Left colon (tissue), 2 donors: ENCODE results near the gene SLC26A9. TPM values are rescaled to one million over a fixed set of nuclear protein-coding genes. Genes with fewer than 3 reads are reported as not detected.

Source experiments
- ATAC-seq: fragments of 200-7000 bp; cut with Tn5 transposase; one replicate; pipeline ENCODE4 v1.9.1; 2020; ENCODE audit warnings: mild to moderate bottlenecking, moderate library complexity
- DNase-seq, 2 donors: peaks; one replicate each; pipeline ENCODE4 v3.0.0-alpha.2; 2020
- intact Hi-C, 2 donors: fragments of 100-400 bp; cut with DNase I in 1 of 2; cut with micrococcal nuclease in 1 of 2; formaldehyde crosslinking; loops; one replicate each; pipeline versions ENCODE4 v1.11.2 to v1.14.0; 2022; cut with DNase I, micrococcal nuclease
- total RNA-seq, 2 donors: library from RNA; stranded (reverse); fragmentation: NEBNext Ultra II Directional; extraction: Animal tissue kit (Norgen Biotek cat#: 25700); gene quantifications; one replicate each; pipeline ENCODE4 v1.2.1, GENCODE V29; 2021
- donor health status: DM: no; HTN: no; CAD: no.
- donor health status: DM: yes; HTN: yes; CAD: no.

The SLC26A9 gene
- total RNA-seq, 2 donors from 2014 or later, result not detected

DNA sequence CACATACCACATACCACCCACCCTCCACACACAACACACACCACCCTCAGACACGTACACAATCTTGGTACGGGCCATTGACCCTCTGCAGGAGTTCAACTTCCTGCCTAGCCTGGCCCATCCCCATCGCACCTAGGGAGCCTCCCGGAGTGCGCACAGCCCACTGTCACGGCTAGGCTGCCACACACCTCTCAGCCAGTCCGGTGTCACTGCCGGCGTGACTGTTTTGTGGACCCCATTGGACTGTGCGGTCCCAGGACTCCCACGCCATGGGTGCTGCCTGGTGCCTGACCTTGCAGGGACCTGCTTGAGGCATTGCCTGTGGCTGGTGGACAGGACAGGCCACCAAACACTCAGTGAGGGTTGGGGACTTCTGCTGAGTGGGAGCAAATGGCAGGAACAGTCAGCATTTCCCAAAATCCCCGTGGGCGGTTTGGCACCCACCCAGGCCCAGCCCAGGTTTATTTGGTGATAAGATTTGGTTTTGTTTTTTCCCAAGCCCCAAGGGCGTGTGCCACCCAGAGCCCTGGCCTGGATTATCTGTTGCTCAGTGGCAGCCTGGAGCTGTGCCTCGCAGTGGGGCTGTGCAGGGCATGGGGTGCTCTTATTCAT lies 32.2 kb upstream of the SLC26A9 start:
- intact Hi-C loops, result loop anchor here (5.0 kb wide), 3 partner anchors 53 to 183 kb away; no protein-coding TSS in a partner anchor
- no peak for ATAC-seq
- DNase-seq, result no peak

DNA sequence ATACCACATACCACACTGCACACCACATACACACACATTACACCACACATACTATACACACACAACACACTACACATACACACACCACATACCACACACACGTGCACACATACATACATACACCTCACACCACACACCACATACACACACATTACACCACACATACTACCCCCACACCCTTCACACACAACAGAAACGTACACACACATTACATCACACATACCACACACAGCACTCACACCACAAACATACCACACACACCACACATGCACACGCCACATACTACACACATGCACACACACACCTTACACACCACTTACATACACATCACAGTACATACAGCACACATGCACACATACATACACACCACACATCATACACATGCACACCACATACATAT lies 31.5 kb upstream of the SLC26A9 start:
- ATAC-seq (no peak), DNase-seq (no peak)
- intact Hi-C loops, result loop anchor here (5.0 kb wide), 4 partner anchors 52 to 182 kb away; no protein-coding TSS in a partner anchor

DNA sequence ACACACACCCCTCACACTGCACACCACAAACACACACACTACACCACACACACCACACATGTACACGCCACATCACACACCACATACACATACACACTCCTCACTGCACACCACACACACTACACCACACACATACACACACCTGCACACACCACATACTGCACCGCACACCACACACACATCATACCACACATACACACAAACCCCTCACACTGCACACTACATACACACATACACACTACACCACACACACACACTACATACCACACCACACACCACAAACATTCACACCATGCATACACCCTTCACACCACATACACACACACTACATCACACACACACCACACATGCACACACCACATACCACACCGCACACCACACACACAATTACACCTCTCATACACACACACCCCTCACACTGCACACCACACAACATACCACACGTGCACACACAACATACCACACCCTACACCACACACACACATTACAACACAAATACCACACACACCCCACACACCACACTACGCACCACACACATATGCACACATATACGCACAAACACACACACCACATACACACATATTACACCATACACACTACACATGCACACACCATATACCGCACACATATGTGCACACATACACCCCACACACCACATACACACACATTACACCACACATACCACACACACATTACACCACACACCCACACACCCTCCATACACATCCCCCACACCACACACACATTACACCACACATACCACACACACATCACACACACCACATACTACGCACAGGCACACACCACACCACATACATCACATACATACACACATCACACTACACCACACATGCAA lies 30.3 kb upstream of the SLC26A9 start:
- DNase-seq (no peak), ATAC-seq (no peak)
- intact Hi-C loops, result loop anchor here in 1 of 2 donors (5.0 kb wide), 1 partner anchor 176 kb away; no protein-coding TSS in a partner anchor

DNA sequence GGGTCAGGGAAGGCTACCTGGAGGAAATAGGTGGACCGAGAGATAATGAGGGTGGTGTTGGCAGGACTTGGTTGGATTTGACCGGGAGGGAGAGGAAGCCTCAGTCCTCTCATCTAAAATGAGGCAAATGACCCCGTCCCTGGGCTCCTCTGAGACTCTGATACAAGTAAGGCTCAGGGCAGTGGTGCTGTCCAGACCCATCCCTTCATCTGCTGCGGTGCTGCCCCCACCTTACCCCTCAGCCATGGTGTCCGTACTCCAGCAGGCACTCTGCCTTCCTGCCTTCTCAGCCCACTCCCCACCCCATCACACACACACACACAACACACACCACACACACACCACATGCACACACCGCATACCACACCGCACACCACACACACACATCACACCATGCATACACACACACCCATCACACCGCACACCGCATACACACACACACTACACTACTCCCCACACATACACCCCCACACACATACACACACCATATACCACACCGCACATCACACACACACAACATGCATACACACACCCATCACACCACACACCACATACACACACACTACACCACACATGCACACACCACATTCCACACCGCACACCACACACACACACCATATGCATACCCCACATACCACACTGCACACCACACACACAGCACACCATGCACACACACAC lies 29.4 kb upstream of the SLC26A9 start:
- no peak for ATAC-seq
- no peak for DNase-seq
- intact Hi-C loops, result loop anchor here in 1 of 2 donors (5.0 kb wide), 1 partner anchor 175 kb away; no protein-coding TSS in a partner anchor

DNA sequence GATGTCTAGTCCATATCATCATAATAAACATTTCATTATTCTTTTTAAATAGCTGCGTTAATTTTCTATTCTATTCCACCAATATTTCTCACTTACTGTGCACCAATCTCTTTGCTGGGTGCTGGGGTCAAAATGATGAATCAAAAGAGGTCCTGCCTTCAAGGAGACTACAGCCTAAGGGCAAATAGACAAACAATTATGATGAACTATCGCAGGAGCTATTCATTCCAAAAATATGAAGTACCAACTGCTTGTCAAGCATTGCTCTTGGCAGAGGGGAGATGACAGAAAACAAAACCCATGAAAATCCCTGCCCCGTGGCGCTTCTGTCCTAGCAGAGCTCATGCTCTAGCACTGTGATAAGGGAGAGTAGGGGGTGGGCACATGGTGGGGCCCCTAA lies 28.8 kb upstream of the SLC26A9 start:
- DNase-seq (no peak), ATAC-seq (no peak)
- intact Hi-C loops, result loop anchor here in 1 of 2 donors (5.0 kb wide), 1 partner anchor 175 kb away; no protein-coding TSS in a partner anchor

DNA sequence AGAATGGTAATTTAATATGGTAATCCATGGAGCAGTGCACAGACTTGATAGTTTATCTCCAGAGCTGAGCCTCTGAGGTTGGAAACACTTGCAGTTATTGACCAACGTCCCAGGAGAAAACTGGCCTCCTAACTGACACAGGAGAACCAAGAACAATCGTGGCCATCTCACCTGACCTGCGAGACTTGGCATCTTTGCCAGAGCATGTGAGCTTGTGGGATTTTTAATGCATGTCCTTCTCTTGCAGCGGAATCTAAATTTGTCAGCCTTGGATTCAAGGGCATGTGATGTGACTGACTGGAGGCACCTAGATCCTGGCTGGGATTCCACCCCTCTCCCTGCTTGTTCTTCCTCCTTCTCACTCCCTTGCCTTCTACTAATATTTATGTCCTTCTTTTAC lies 27.8 kb upstream of the SLC26A9 start:
- DNase-seq (no peak), ATAC-seq (no peak)
- intact Hi-C loops, result loop anchor here in 1 of 2 donors (5.0 kb wide), 1 partner anchor 174 kb away; no protein-coding TSS in a partner anchor

DNA sequence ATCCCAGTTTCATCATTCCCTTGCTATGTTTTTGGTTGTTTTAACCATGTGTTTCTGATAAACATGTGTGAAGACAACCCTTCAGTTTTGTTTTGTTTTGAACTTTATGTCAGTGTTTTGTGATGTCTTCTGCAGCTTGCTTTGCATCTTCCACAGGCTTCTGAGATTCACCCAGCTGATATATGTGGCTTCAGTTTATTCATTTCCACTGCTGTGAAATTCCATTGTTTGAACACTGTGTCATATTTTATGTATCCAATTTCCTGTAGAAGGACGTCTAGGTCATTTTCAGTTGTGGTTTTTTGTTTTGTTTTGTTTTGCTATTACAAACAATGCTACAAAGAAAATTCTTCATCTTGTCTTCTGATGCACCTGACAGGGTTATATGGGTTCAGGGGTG lies 27.2 kb upstream of the SLC26A9 start:
- DNase-seq (no peak), ATAC-seq (no peak)
- intact Hi-C loops, result loop anchor here in 1 of 2 donors (5.0 kb wide), 1 partner anchor 173 kb away; no protein-coding TSS in a partner anchor

DNA sequence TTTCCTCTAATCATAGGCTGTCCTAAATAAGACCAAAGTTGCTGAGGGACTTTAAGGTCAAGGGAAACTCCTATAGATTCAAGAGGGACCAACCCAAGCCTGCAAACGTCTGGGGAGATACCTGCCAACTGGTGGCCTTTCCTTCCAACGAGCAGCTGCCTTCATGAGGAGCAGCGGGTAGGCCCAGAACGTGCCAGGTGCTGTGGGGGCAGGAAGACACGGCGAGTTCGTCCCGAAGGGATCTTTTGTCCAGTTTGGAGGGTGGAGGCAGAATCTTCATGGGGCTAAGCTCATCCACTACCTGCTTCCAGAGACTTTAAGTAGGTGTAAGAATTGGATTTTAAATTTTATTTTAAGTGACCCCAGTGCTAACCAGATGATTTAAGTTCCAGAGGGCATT lies 26.0 kb upstream of the SLC26A9 start:
- no peak for ATAC-seq

DNA sequence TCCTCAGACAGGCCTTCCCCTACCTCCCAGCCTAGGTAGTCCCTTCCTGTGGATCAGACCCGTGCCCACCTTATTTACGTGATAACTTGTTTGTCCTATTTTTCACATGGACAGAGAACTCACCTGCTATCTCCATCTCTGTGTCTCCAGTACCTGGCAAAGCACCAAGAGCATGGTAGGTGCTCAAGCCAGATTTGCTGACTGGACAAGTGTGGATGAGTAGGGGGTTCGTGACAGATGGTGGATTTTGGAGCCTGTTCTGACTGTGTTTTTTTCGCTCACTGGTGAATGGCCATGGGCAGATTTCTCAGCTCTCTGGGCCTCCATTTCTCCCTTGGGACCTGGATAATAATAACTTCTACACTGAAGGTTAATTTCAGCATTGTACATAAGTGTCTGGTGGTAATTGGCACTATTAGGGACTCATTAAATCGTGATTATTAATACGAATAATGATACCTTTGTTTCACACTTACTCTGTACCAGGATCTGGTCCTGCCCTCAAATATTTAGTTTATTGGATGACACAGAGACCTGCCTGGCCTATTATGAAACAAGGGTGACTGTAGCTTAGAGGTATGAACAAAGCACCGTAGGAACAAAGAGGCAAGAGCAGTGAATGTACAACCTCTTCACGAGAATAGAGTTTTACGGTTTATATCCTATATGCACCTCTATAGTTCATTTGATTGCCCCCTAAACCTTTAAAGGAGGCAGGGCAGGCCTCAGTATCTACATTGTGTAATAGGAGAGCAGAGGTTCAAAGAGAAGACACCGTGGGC lies 24.5 kb upstream of the SLC26A9 start:
- DNase-seq (no peak), ATAC-seq (no peak)
- intact Hi-C loops, result no loop called here

More for the DNA sequence above, 26.0 kb upstream of the SLC26A9 start:
- no peak for DNase-seq
- intact Hi-C loops, result no loop called here

DNA sequence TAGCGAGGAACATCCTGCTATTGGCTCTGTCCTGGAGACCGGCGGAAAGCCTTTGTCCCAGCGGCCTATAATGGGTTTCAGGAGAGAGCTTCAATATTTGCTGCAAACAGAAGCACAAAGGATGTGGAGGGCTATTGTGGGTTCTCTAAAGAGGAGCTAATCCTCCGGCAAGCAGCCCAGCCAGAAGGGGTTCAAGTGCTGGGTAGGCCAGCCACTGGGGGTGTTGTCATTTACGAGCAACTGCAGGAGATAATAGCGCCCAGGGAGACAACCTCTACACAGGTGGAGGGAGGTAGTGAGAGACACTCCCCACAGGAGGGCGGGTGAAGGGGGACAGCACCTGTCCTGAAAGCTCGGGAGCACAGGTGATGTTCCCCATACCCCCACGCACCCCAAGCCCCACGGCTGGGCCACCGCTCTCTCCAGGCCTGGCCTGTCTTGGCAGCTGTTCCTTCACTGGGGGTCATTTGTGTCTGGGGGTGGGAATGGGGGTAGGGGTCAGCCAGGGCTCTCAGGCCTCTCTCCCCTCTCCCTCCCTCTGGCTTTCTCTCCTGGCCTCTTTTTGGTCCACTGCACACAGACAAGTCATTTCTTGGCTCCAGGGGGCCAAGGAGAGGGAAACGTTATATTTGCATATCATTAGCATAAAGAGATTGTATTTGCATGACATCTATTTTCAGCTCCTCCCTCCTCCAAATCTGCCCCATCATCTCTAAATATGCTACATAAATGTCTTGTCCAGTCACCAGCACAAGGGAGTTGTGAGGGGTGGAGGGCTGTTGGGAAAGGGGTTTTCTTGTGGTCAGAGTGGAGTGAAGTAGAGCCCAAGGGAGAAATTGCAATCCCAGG lies 22.0 kb upstream of the SLC26A9 start:
- DNase-seq (no peak), ATAC-seq (no peak)
- intact Hi-C loops, result no loop called here

DNA sequence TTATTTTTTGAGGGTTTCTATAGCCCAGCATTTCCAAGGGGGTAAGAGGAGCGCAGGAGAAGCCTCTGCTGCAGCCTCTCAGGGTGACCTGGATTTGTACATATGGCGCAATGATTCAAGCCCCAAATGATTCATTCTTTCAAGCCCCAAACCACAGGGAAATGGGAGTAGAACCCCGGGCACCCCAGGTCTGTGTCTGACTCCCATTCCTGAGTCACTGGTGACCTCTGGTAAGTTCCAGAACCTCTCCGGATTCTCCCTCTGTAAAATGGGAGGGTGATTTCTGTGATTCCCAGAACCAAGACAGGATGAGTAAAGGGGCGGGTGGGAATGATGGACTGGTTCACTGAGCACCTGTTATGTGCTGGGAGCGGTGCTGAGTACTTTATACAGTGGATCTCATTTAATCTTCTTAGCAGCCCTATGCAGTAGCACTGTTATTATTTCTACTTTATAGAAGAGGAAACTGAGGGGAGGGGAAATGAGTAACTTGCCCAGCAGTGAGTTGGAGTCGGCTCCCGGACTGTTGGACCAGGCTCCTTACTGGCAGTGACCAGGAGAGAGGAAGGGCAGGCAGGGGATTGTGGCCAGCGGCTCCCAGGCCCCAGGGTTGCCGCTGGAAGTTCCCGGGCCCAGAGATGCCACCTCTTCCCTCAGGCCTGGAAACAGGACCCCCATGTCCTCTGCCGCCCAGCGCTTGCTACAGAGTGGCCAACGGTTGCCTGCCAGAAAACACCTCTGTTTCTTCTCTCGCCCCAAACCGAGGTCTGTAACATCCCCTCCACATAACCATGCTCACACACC lies 20.3 kb upstream of the SLC26A9 start:
- intact Hi-C loops, result no loop called here
- DNase-seq, result no peak
- ATAC-seq, result no peak

DNA sequence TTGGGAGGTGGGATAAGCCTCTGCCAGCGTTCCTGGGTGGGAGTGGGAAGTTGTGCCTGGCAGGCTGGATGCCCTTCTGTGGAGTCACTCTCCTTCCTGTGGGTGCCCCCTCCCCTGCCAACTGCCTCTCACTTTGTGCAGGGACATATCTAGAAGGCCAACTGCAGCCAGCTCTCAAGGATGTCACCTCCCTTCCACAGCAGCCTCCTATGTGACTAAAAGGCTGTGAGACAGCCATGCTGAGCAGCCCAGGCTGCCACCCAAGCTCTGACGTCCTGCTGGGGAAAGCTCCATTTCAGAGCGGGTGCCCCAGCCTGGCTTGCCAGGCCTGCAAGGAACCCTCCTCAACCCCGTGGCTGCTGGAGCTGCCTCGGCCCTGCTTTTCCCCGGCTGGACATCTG lies 19.6 kb upstream of the SLC26A9 start:
- intact Hi-C loops, result no loop called here
- DNase-seq, result no peak
- ATAC-seq, result no peak

DNA sequence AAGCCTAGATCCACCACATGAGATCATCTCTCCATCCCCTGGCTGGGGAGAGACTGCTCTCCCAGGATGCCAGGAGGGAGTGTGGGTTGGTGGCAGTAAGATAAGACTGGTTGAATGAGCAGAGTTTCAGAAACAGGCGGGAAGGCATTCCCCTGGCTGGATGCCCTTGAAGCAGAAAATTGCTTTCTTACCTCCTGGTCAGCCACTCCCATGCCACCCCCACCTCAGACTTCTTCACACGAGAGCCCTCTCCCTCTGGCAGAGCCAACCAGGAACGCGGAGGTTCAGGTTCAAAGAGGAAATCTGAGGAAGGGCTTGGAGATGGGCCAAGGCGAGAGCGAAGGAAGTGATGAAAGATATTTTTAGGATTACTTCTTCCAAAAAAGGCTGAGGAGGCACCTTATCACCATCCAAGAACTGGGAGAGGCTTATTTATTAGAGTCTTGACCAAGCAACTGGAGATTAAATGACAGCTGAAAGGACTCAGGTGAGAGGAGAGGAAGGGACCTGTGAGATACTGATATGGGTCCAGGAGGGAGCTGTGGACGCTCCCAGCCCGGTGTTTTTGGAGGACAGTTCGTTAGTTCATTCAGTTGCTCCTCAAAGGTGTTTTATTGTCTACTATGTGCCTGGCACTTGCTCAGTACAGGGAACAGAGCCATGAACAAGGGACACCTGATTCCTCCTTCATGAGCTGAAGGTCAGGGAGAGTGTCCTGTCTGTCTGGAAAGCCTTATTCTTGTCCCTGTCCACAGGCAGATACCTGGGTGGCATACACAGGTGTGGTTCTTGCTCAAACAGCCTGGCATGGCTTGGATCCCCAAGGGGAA lies 18.9 kb upstream of the SLC26A9 start:
- intact Hi-C loops, result no loop called here
- DNase-seq (no peak), ATAC-seq (no peak)

DNA sequence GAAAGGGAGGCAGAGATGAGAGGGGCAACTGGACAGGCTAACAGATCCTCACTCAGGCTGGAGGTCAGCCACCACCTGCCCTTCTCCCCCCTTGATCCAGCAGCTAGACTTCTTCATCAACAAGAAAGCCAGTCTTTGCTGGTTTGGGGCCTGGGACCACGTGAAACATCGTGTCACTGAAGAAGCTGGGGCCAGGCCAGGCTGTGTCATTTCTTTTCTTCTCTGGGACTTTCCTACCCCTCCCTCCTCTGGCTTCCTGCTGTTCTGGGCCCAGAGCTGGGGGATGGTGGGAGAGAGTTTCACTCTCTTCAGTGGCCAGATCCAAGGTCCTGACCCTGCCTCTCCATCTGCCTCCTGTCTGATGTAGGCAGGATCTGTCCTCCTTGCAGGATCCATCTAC lies 18.1 kb upstream of the SLC26A9 start:
- no peak for DNase-seq
- intact Hi-C loops, result no loop called here
- ATAC-seq, result no peak

DNA sequence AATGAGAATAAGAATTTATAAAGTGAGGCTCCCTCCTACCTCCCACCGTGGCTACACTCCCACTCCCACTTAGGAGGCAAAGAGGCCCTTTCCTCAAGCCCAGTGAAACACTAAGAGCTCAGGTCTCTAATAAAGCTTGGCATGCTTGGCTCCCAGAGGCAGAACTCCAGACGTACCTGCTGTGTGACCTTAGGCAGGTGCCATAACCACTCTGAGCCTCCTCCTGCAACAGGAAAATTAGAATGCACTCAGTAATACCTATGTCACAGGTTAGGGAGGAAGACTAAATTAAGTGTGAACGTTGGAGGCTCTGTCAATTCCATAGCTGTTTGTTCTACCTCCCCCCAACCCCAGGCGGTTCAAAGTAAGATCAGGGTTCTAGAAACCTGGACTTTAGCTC lies 16.5 kb upstream of the SLC26A9 start:
- ATAC-seq (no peak), DNase-seq (no peak)
- intact Hi-C loops, result no loop called here

DNA sequence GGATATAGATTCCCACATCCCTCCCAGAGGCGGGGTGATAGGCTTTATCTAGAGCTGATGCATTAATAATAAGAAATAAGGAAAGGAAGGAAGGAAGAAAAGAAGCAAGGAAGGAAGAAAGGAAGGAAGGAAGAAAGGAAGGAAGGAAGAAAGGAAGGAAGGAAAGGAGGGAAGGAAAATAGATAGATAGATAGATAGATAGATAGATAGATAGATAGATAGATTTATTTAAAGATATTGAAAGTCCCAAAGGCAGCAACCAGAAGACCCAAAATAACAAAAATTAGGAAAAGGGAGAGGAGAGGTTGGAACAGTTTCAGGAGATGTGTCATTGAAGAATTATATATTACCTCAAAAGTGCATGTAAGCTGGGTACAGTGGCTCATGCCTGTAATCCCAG lies 12.2 kb upstream of the SLC26A9 start:
- no peak for DNase-seq
- intact Hi-C loops, result no loop called here

More for the DNA sequence above, 12.2 kb upstream of the SLC26A9 start:
- ATAC-seq, result no peak
